Esophagus squamous epithelium (tissue), 4 donors: ENCODE data around the gene CCNK.

ENCODE experiments used
- POLR2A ChIP-seq, 4 donors: fragments of 450-650 bp; IDR thresholded peaks; one replicate each; pipeline ENCODE4 v1.6.1; 2017; ENCODE audit warnings: antibody characterized with exemption in 4 of 4, mild to moderate bottlenecking in 4 of 4, moderate library complexity in 3 of 4
- TF ChIP-seq, protein P1 (sequence below), 6 experiments: fragments of 450-650 bp in 4 of 6; fragments of 200-600 bp in 2 of 6; sonication (generic) in 2 of 6; IDR thresholded peaks; one replicate each; pipeline ENCODE4 v1.5.1; 2016 to 2019; ENCODE audit warnings: antibody characterized with exemption in 6 of 6, mild to moderate bottlenecking in 4 of 6, moderate library complexity in 4 of 6

DNA sequence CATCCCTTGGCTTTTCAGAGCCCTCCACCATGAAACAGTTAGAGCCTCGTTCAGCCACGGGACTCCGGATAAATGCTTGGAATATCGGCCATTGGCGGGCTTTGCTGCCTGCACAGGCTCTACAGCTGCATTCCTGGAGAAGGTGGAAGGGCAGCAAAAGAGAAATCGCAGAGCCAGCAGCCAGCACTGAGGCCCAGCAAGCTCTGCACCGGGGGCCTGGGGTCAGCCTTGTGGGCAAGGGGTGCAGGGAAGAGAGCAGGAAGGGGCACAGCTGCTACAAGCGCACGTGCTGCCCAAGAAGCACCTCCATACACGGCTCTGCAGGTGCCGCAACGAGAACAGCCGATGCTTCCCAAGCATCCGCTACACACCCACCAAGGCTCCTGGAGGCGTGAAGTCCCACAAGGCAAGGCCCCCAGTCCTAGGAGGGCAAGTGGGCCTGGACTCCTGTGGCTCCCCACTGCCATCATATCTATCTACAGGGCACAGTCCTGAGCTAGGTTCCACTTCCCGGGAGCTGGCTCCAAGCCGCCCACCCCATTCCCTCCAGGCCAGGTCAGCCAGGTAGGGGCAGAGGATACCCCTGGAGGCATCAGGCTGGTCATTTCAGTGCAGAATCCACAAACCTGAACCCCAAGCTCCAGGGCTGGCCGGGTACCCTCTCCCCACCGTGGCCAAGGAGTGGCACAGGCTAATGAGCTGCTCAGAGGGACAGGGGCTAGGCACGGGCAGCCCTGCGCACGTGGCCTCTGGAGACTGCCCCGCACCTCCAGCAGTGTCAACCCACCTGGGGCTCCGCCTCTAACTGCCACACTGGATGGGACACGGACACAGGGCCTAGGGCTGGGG is 40.2 kb downstream of the CCNK start:
- TF ChIP-seq, protein P1, sequence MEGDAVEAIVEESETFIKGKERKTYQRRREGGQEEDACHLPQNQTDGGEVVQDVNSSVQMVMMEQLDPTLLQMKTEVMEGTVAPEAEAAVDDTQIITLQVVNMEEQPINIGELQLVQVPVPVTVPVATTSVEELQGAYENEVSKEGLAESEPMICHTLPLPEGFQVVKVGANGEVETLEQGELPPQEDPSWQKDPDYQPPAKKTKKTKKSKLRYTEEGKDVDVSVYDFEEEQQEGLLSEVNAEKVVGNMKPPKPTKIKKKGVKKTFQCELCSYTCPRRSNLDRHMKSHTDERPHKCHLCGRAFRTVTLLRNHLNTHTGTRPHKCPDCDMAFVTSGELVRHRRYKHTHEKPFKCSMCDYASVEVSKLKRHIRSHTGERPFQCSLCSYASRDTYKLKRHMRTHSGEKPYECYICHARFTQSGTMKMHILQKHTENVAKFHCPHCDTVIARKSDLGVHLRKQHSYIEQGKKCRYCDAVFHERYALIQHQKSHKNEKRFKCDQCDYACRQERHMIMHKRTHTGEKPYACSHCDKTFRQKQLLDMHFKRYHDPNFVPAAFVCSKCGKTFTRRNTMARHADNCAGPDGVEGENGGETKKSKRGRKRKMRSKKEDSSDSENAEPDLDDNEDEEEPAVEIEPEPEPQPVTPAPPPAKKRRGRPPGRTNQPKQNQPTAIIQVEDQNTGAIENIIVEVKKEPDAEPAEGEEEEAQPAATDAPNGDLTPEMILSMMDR (IDR thresholded peaks at IDR 0.05) = no peak
- no peak for TF ChIP-seq POLR2A (IDR thresholded peaks at IDR 0.05)
